K562 (cell line): Measurements from ENCODE around the gene CARM1. TPM values are rescaled to one million over a fixed set of nuclear protein-coding genes. Genes with fewer than 3 reads are reported as not detected.

Experiments used
- BRCA1 ChIP-seq, 2 experiments: fragments of 450-650 bp in 1 of 2; sonication (generic) in 1 of 2; formaldehyde crosslinking in 1 of 2; IDR thresholded peaks; 2 replicates each; pipeline versions ENCODE4 v1.5.0 to v1.6.1; 2017 to 2020; ENCODE audit warnings: mild to moderate bottlenecking in 1 of 2, missing genetic modification reagents in 1 of 2
- BRD4 ChIP-seq: fragments of 200-600 bp; sonication (generic); IDR thresholded peaks from 2 replicates; pipeline ENCODE4 v1.6.1; 2017; ENCODE audit warnings: inconsistent platforms
- IRF2 ChIP-seq: sonication (generic); formaldehyde crosslinking; IDR thresholded peaks from 2 replicates; pipeline ENCODE4 v1.8.1; 2022; ENCODE audit warnings: mild to moderate bottlenecking, missing genetic modification reagents
- JUND ChIP-seq, 2 experiments: IDR thresholded peaks; 2 replicates in 1 of 2; 3 replicates in 1 of 2; pipeline ENCODE4 v1.6.1; 2011; ENCODE audit warnings: borderline replicate concordance in 2 of 2, low read depth in 2 of 2, low read length in 2 of 2, improper control_type of control experiment in 1 of 2, missing biosample characterization in 1 of 2, missing genetic modification characterization in 1 of 2, missing genetic modification reagents in 1 of 2
- KLF10 ChIP-seq: fragments of 250-450 bp; sonication (Bioruptor Pico); IDR thresholded peaks from 2 replicates; pipeline ENCODE4 v1.6.1; 2021; ENCODE audit warnings: matching md5 sums
- L3MBTL2 ChIP-seq: fragments of 450-650 bp; IDR thresholded peaks from 2 replicates; pipeline ENCODE4 v1.6.1; 2016; ENCODE audit warnings: mild to moderate bottlenecking, moderate library complexity
- MCM2 ChIP-seq: fragments of 450-650 bp; IDR thresholded peaks from 2 replicates; pipeline ENCODE4 v1.6.1; 2017; ENCODE audit warnings: low read depth, mild to moderate bottlenecking
- NBN ChIP-seq: fragments of 450-650 bp; IDR thresholded peaks from 2 replicates; pipeline ENCODE4 v1.6.1; 2016; ENCODE audit warnings: low read depth, mild to moderate bottlenecking
- NONO ChIP-seq, 2 experiments: fragments of 200-400 bp in 1 of 2; fragments of 450-650 bp in 1 of 2; formaldehyde crosslinking in 1 of 2; IDR thresholded peaks; 2 replicates each; pipeline ENCODE4 v1.6.1; 2017; ENCODE audit warnings: low read depth in 2 of 2, mild to moderate bottlenecking in 2 of 2, moderate library complexity in 2 of 2, low read length in 1 of 2
- ZBTB17 ChIP-seq: fragments of 450-650 bp; formaldehyde crosslinking; IDR thresholded peaks from 2 replicates; pipeline ENCODE4 v1.4.0; 2020; ENCODE audit warnings: mild to moderate bottlenecking
- ZFPM2 ChIP-seq: fragments of 250-450 bp; sonication (Bioruptor Pico); IDR thresholded peaks from 2 replicates; pipeline ENCODE4 v1.5.1; 2022; ENCODE audit warnings: mild to moderate bottlenecking
- ZNF197 ChIP-seq: fragments of 200-800 bp; sonication (Bioruptor generic); IDR thresholded peaks from 2 replicates; pipeline ENCODE4 v1.6.1; 2016; ENCODE audit warnings: low read depth, missing genetic modification characterization, missing compliant biosample characterization
- ZNF253 ChIP-seq: fragments of 250-450 bp; sonication (Bioruptor Pico); conservative IDR thresholded peaks from 2 replicates; pipeline ENCODE4 v1.6.1; 2021; ENCODE audit warnings: mild to moderate bottlenecking
- ZNF398 ChIP-seq: fragments of 250-450 bp; sonication (Bioruptor Pico); IDR thresholded peaks from 2 replicates; pipeline ENCODE4 v1.8.0; 2021; ENCODE audit warnings: moderate library complexity, mild to moderate bottlenecking, inconsistent platforms
- ZNF584 ChIP-seq: fragments of 200-800 bp; sonication (Bioruptor generic); IDR thresholded peaks from 2 replicates; pipeline ENCODE4 v1.6.1; 2016; ENCODE audit warnings: low read depth, mild to moderate bottlenecking, missing genetic modification characterization, missing compliant biosample characterization
- polyA plus RNA-seq, 8 experiments: library from polyadenylated mRNA; depleted of rRNA in 4 of 8; stranded (reverse) in 5 of 8; unstranded in 3 of 8; fragments of >200 nt; fragmentation: Nextera tagmentation in 2 of 8; fragmentation: Illumina TruSeq in 1 of 8; extraction: Ambion mirVana in 2 of 8; extraction: Trizol in 1 of 8; gene quantifications; 2 replicates each; pipeline versions ENCODE4 v1.2.1 to v1.2.3, GENCODE V29; 2011 to 2014; ENCODE audit warnings: inconsistent platforms in 1 of 8, missing spikeins in 1 of 8
- total RNA-seq, 7 experiments: library from RNA; depleted of rRNA in 6 of 7; stranded (reverse); fragments of >200 nt in 6 of 7; fragmentation: Illumina TruSeq in 2 of 7; extraction: Trizol in 2 of 7; gene quantifications; 2 replicates each; pipeline versions ENCODE4 v1.2.1 to v1.2.3, GENCODE V29; 2011 to 2021; ENCODE audit warnings: low replicate concordance in 1 of 7
- TF ChIP-seq, protein P1 (sequence below): sonication (generic); formaldehyde crosslinking; IDR thresholded peaks from 2 replicates; pipeline ENCODE4 v1.8.1; 2023; ENCODE audit warnings: mild to moderate bottlenecking, missing genetic modification reagents
- TF ChIP-seq, protein P2 (sequence below): fragments of 450-650 bp; conservative IDR thresholded peaks from 2 replicates; pipeline ENCODE4 v1.6.1; 2016; ENCODE audit warnings: missing genetic modification characterization, low read depth, mild to moderate bottlenecking, missing compliant biosample characterization, moderate library complexity
- TF ChIP-seq, protein P3 (sequence below), 2 experiments: fragments of 250-450 bp in 1 of 2; fragments of 450-650 bp in 1 of 2; sonication (Bioruptor Pico) in 1 of 2; IDR thresholded peaks; 2 replicates each; pipeline versions ENCODE4 v1.6.1 to v1.8.0; 2016 to 2021; ENCODE audit warnings: mild to moderate bottlenecking in 2 of 2, moderate library complexity in 2 of 2, missing compliant biosample characterization in 1 of 2, missing genetic modification characterization in 1 of 2
- TF ChIP-seq, protein P4 (sequence below): sonication (generic); formaldehyde crosslinking; IDR thresholded peaks from 2 replicates; pipeline ENCODE4 v1.4.0; 2020; ENCODE audit warnings: mild to moderate bottlenecking, missing genetic modification reagents

The CARM1 gene
- total and polyA plus RNA-seq, 9 of the 15 experiments (the other 6 are each of a cell fraction or from before 2014, with no cell fraction given): 0.36 to 86.0 (median 29.7) TPM

DNA sequence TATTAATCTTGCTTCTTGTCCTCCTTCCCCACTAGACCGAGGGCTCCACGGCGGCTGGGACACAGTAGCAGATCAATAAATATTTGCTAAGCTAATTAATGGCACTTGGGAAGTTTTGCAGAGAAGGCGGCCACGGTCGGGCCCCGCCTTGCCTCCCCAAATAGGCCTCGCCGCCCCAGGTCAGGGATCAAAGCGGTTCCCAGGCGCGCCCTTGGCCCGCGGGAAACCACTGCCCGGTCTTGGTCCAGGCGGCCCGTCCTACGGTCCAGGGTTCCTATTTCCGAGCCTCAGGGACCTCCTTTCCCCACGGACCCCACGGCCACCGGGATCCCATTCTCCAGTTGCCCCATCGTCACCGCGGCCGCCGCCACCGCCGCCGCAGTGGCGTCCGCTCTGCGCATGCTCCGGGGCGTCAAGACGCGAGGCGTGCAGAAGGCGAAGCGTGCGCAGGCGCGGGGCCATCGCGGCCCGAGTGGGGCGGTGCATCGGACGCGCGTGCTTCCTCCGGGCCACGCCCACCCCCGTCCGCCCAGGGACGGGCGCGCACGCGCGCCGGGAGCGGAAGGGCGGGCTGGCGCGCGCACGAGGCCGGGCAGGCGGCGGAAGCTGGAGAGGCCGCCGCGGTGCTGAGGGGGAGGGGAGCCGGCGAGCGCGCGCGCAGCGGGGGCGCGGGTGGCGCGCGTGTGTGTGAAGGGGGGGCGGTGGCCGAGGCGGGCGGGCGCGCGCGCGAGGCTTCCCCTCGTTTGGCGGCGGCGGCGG lies 89.1 kb downstream of the CARM1 start, which contains the start of gene SMARCA4 (continued):
- TF ChIP-seq ZNF398 (CRISPR knock-in tag) (no peak), ZNF584 (CRISPR knock-in tag) (peak; percentile 98), ZBTB17 (CRISPR knock-in tag) (no peak), BRD4 (no peak), L3MBTL2 (peak; percentile 97), KLF10 (CRISPR knock-in tag) (no peak), ZNF253 (CRISPR knock-in tag) (no peak), ZFPM2 (no peak; the same call in 1 of the 2 replicates), JUND (IDR thresholded peaks at IDR 0.05; ENCODE audit: borderline replicate concordance, low read depth, low read length) (no peak; the same call in 1 of the 2 replicates), JUND (tag; IDR thresholded peaks at IDR 0.05; ENCODE audit: borderline replicate concordance, low read depth, low read length) (no peak), IRF2 (CRISPR knock-in tag) (no peak), BRCA1 (IDR thresholded peaks at IDR 0.05) (no peak), BRCA1 (CRISPR knock-in tag; IDR thresholded peaks at IDR 0.05) (no peak), MCM2 (no peak), NONO (IDR thresholded peaks at IDR 0.05; ENCODE audit: low read depth in 2 of 2, low read length in 1 of 2) (peak in 1 of 2 experiments; percentile 63; a peak in 2 of 4 replicates), NBN (no peak), ZNF197 (CRISPR knock-in tag) (peak; percentile 99)
- TF ChIP-seq, protein P1, sequence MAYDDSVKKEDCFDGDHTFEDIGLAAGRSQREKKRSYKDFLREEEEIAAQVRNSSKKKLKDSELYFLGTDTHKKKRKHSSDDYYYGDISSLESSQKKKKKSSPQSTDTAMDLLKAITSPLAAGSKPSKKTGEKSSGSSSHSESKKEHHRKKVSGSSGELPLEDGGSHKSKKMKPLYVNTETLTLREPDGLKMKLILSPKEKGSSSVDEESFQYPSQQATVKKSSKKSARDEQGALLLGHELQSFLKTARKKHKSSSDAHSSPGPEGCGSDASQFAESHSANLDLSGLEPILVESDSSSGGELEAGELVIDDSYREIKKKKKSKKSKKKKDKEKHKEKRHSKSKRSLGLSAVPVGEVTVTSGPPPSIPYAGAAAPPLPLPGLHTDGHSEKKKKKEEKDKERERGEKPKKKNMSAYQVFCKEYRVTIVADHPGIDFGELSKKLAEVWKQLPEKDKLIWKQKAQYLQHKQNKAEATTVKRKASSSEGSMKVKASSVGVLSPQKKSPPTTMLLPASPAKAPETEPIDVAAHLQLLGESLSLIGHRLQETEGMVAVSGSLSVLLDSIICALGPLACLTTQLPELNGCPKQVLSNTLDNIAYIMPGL: peak; percentile 65; the same call in 1 of the 2 replicates
- TF ChIP-seq, protein P2, sequence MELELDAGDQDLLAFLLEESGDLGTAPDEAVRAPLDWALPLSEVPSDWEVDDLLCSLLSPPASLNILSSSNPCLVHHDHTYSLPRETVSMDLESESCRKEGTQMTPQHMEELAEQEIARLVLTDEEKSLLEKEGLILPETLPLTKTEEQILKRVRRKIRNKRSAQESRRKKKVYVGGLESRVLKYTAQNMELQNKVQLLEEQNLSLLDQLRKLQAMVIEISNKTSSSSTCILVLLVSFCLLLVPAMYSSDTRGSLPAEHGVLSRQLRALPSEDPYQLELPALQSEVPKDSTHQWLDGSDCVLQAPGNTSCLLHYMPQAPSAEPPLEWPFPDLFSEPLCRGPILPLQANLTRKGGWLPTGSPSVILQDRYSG (tag): no peak
- TF ChIP-seq, protein P3, sequence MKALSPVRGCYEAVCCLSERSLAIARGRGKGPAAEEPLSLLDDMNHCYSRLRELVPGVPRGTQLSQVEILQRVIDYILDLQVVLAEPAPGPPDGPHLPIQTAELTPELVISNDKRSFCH (CRISPR knock-in tag; IDR thresholded peaks at IDR 0.05): no peak
- TF ChIP-seq, protein P3 (tag; IDR thresholded peaks at IDR 0.05): 0 out of 2 replicates have a peak, but pooled peaks have one; percentile 39
- TF ChIP-seq, protein P4, sequence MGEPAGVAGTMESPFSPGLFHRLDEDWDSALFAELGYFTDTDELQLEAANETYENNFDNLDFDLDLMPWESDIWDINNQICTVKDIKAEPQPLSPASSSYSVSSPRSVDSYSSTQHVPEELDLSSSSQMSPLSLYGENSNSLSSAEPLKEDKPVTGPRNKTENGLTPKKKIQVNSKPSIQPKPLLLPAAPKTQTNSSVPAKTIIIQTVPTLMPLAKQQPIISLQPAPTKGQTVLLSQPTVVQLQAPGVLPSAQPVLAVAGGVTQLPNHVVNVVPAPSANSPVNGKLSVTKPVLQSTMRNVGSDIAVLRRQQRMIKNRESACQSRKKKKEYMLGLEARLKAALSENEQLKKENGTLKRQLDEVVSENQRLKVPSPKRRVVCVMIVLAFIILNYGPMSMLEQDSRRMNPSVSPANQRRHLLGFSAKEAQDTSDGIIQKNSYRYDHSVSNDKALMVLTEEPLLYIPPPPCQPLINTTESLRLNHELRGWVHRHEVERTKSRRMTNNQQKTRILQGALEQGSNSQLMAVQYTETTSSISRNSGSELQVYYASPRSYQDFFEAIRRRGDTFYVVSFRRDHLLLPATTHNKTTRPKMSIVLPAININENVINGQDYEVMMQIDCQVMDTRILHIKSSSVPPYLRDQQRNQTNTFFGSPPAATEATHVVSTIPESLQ: no peak; the same call in 1 of the 2 replicates
